HUDEP-2 (cell line): ENCODE data around the gene CNOT6.
"Not testable (repeated sequence)": the region's sequence is repeated elsewhere in the genome, so short reads cannot be mapped to it uniquely, and the experiment has no call there.

Experiments
- DNase-seq, 76 experiments: peaks; one replicate each; lab custom pipeline; 2025; ENCODE audit not compliant: unreplicated experiment in 76 of 76; lab: John Stamatoyannopoulos, UW

CNOT6 gene

DNA sequence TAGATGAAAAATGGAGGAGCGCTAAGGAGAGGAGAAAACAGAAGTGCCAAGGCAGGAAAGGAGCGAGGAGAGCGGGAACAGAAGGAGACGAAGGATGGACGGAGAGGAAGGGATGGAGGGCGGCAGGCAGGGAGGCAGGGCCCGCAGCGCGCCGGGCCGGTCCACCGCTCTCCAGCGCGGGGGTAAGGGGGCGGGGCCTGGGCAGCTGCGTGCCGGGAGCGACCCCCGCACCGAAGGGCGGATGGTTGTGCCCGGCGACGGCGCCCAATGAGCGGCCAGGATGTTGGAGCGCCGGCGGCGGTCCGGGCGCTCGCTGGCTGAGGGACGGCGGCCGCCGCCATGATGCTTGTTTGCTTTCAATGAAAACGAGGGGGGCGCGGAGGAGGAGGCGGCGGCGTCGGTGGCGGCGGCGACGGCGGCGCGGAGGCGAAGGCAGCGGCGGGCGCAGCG is at the start of gene CNOT6:
CNOT6 (plus strand) TSS at position 320 of the 450 bp plus-strand sequence. CDS start 34,898 bp downstream, outside the sequence.
- peak in 74 of 76 experiments; percentile 23 to 94 (median 85) for DNase-seq

DNA sequence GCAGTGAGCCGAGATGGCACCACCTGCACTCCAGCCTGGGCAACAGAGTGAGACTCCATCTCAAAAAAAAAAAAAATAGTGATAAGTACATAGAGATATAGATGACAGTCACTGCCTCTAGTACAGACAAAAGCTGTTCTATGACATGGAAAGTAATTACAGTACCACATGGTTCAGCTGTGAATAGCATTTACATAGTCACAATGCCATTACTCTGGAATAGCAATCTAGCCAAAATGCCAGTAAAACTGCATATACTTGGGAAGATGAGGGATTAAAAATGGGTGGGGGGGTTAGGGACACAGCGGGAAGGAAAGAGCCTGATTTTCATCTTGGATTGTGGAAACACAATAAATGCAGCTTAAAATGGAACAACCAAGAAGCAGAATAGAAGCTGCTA is 39.4 kb upstream of the CNOT6 start:
- no peak for DNase-seq

- DNase-seq, result no peak
Measured at GRCh38 chr5:180455872-180456271, 38.3 kb upstream of the CNOT6 start.

GRCh38 chr5:180456792-180457191 is 37.4 kb upstream of the CNOT6 start:
- DNase-seq, result no peak

DNA sequence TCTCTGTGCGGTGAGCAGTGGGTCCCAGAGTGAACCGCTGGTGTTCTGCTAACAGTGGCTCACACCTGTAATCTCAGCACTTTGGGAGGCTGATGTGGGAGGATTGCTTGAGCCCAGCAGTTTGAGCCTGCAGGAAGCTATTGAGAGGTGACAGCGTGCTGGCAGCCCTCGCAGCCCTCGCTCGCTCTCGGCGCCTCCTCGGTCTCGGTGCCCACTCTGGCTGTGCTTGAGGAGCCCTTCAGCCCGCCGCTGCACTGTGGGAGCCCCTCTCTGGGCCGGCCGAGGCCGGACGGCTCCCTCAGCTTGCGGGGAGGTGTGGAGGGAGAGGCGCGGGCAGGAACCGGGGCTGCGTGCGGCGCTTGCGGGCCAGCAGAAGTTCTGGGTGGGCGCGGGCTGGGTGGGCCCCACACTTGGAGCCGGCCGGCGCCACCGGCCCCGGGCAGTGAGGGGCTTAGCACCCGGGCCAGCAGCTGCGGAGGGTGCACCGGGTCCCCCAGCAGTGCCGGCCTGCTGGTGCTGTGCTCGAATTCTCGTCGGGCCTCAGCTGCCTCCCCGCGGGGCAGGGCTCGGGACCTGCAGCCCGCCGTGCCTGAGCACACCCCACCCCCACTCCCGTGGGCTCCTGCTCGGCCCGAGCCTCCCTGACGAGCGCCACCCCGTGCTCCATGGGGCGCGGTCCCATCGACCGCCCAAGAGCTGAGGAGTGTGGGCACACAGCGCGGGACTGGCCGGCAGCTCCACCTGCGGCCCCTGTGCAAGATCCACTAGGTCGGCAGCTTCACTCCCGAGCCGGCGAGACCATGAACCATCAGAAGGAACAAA is 35.1 kb upstream of the CNOT6 start:
- DNase-seq, result not testable (repeated sequence)

- not testable (repeated sequence) for DNase-seq
Measured at GRCh38 chr5:180459674-180460142, 34.5 kb upstream of the CNOT6 start.

- no peak for DNase-seq
Measured at GRCh38 chr5:180460834-180461233, 33.3 kb upstream of the CNOT6 start.

DNA sequence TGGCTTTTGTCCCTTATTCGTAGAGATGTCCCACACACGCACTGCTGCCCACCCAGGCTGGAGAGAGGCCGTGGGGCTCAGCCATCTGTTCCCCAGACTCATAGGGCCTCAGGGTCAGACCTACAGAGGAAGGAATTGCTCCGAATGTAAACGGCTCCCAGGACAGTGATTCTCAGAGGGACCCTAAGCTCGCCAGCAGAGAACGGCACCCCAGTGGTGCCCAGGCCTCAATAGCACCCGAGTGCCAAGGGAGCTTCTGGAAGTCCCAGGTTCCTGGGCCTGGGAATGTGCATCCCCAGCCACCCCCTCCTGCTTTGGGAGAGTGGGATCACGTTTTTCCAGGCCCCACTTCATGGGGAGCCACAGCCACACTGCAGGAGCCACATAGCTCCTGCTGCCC is 32.9 kb upstream of the CNOT6 start:
- DNase-seq, result no peak

DNA sequence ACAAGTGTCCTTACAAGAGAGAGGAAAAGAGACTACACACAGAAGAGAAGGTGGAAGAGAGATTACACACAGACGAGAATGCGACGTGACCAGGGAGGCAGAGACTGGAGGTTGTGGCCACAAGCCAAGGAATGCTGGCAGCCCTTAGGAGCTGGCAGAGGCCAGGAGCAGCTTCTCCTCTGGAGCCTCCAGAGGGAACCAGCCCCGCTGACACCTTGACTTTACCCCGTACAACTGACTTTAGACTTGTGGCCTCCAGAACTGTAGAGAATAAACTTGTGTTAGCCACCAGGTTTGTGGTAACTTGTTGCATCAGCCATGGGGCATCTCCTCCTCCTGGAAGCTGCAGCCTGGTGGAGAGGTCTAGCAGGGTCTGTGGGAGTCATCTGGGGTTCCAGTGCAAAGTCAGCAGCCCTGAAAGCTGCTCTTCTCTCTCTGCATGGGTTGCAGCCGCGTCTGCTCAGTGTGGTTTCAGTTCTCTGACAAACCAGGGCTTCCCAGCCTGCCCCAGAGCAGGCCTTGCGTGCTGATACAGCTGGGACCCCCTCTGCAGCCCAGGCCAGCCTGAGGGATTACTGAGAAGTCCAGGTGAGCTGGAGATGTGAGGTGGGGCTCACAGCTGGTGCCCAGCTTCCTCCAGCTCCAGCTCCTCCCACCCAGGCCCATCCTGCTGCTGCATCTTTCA is 30.8 kb upstream of the CNOT6 start:
- DNase-seq, result no peak

- DNase-seq, result no peak
Measured at GRCh38 chr5:180463916-180464602, 30.1 kb upstream of the CNOT6 start.

DNA sequence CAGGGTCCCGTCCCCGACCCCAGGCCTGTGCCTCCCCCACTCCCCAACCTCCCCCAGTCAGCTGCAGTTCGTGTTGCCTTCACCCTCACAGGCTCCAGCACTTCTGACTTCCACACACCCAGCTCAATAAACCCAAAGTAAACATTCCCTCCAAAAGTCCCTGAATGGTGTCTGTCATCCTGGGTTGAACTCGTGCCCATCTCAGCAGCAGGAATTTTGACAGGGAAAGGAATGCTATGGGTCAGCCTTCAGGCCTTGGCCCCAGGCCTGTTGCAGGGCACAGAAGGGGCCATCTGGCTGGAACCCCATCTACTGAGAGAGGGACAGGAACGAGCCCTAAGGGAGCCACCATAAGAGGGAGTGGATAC is 29.6 kb upstream of the CNOT6 start:
- no peak for DNase-seq

GRCh38 chr5:180465052-180465451 is 29.1 kb upstream of the CNOT6 start:
- DNase-seq, result not testable (repeated sequence)

GRCh38 chr5:180466316-180466715 is 27.9 kb upstream of the CNOT6 start:
- DNase-seq, result no peak

DNA sequence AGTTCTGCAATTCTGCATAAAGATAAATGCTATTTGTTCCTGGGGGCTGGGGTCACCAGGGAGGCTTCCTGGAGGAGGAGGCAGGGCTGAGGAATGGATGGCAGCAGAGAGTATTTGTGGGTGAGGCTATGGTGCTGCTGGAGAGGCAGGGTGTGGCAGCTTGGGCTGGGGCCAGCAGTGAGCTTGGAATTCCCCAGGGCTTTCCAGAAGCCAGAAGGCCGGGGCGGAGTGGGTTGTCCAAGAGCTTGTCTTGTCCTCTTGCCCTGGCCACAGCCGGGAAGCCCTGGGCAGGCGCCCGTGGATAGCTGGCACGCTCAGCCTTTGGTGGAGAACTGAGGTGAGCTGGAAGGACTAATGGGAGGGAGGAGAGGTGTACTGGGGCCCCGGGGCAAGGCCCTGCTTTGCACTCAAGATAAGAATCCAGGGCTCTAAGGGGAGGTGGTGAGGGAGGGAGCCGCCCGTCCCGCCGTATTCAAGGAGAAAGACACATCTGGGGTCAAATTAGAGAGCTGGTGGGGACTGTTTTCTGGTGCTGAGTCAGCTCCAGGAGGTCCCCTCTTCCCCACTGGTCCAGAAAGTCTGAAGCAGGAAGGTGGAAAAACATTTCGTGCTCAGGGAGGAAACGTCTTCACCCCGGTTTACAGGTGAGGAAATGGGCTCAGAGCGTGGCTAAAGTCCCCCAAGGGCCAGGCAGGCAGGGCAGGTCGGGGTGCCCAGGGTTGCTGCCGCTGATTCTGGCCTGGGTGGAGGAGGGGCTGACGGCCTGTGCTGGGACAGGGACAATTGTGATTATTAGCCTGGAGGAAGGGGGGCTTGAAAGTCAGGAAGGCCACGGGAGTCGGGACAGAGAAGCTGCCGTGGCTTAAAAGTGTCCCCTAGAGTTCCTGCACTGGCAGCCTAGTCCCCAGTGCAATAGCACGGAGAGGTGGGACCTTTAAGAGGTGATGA is 26.9 kb upstream of the CNOT6 start:
- DNase-seq, result peak in 3 of 76 experiments; percentile 4 to 15 (median 11)

DNA sequence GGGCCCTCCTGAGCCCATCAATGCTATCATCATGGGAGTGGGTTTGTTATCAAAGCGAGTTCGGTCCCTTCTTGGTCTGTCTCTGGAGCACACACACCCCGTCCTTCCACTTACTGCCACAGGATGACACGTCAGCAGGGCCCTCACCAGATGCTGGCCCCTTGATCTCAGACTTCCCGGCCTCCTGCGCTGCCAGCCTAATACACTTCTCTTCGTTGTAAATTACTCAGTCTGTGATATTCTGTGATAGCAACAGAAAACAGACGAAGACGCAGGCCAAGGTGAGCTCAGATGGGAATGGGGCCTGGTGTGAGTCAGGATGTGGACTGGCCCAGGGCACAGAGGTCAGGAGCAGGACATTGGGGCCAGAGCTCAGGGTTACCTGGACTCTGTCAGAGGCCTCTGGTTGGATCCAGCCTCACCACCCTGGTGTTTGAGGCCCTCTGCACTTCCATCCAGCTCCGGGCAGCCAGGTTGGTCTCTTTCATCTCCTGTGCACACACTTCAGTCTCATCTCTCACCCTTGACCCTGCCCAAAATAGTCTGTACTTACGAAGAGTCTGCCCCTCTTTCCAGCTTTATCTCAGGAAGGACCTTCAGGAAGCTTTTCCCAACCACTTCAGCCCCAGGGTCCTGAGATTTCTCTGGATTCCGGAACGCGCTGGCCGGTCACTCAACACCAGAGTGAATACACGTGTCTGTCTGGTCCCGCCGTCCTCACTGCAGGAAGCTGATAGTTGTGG is 26.0 kb upstream of the CNOT6 start:
- DNase-seq, result no peak

DNA sequence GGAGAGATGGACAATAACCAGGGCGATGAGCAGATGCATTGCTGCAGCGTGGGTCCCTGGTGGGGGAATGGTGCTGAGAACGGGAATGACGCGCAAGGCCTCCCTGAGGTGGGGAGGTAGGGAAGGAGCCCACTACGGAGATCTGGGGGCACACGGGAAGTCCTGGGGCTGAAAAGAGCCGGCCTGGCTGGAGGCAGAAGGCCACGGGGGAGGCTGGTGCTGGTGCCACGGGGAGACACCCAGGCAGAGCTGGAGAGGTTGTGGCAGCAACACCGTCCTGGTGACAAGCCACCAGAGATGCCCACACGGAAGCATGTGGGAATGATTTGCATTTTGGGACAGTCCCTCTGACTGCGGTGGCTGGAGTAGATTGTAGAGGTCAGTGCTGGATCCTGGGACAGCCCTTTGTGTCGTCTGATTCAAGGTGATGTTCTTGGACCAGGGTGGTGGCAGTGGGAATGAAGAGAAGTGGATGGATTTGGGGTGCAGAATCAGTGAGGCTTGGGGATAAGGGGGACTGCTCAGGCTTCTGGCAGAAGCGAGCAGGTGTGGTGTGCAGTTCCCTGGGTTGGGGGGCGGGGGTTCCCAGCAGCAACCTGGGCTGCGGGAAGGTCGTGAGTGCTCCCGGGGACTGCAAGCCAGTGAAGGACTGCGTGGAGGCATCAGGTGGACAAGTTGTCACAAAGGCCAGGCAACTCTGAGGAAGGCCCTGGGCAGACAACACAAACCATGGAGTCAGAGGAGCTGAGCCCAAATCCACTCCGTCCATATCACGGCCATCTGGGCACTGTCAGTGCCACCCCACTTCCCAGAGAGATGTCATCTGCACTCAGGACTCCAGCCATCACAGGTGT is 25.2 kb upstream of the CNOT6 start:
- DNase-seq, result no peak

DNA sequence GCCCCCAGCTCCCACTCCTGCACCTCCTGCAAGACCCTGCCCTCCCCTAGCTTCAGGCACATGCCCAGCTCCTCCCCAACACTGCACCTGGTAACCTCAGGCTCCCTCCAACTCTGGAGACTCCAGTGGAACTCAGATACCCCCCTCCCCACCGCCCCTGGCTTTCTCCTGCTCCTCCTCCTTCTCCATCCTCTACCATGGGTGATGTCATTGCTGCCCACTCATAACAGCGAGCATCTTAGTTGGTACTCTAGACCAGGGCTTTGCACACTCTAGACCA is 24.7 kb upstream of the CNOT6 start:
- no peak for DNase-seq

DNA sequence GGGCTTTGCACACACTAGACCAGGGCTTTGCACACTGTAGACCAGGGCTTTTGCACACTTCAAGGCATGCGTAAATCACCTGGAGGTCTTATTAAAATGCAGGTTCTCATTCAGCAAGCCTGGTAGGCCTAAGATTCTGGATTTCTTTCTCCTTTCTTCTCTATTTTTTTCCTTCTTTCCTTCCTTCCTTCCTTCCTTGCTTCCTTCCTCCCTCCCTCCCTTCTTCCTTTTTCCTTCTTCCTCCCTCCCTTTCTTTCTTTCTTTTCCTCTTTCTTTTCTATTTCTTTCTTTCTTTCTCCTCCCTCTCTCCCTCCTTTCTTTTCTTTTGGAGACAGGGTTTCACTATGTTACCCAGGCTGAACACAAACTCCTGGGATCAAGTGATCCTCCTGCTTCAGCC is 24.3 kb upstream of the CNOT6 start:
- no peak for DNase-seq

DNA sequence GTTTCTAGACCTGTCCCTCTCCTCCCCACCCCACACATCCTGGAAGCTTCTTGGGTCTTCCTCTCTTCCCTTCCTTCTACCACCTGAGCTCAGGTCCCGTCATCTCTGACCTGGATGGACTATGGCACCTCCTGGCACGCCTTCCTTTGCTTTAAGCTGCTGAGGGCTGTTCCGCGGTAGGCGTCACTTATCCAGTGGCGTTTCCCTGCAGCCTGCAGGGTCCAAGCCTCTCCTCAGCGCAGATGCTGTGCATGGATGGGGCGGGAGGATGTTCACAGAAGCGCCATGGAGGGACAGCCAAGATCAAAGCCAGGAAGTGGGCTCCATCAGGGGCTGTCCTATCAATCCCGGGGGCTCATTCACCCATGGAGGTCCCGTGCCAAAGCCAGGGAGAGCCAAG is 23.8 kb upstream of the CNOT6 start:
- DNase-seq, result no peak
